Endometrium (tissue), 2 donors: ENCODE results near the gene HOXD13.

ENCODE experiments used
- FAIRE-seq: peaks from 2 replicates; lab custom pipeline; 2012; peaks lifted over from hg19 to GRCh38; lab: Jason Lieb, UNC
- donor health status: control.
- donor health status: control.

HOXD13 gene

DNA sequence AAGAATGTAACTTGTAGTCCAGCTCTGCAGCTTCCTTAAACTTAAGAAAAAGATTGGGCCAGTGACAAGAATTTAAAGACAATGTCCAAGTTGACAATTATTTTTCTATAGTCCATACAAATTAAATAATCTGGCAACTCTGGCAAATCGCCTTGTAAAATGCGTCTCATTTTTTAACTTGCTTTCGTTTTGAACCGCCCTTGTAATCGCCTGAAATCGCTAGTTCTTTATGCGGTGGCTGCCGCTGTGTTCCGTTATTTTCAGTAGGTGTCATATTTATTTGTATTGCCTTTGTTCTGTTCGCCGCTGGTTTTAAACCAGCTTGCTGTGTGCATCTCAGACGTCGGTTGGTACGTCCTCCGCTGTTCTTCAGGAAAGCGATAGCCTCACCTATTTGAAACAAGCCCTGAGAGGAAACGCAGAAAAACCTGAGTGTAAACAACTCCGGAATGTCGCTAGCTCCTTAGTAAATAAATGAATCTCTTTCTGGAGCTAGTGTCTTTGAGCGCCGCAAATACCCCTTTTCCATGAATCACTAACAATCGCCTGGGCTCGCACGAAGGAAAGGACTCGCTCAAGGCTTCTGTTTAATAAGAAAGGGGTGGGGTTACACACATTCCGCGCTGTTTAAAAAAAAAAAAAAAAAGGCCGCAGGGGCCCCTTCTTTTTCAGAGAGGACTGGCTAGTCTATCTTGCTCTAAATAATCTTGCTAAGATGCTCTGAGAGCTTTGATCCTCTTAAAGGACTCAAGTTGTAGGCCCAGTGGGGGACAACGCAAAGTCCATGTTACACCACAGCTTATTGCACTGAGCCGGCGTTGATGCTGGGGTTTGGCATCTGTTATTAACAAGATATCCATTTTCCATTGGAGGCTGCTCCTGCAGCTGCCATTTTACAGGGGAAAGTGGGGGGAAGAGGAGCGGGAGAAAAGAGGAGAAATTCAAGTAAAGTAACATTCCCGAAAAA, 40.0 kb downstream of the HOXD13 start:
- no peak for FAIRE-seq

DNA sequence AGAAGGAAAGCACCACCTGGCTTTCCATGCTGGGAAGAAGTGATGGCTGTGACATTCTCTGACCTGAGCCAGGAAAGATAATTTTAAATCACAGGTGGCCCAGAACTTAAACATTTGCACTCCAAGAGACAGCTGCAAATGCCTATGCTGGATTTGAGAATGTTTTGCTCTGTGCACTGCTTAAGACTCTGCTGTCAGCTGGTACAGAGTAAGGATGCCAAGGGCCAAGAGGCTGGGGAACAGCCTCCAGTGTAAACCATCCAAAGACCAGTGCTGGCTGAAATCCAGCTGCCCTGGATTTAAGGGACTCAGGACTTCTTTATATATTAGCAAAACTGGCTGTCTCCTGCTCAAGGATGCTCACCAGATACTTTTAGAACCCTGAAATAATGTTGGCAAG, 40.9 kb downstream of the HOXD13 start:
- no peak for FAIRE-seq

DNA sequence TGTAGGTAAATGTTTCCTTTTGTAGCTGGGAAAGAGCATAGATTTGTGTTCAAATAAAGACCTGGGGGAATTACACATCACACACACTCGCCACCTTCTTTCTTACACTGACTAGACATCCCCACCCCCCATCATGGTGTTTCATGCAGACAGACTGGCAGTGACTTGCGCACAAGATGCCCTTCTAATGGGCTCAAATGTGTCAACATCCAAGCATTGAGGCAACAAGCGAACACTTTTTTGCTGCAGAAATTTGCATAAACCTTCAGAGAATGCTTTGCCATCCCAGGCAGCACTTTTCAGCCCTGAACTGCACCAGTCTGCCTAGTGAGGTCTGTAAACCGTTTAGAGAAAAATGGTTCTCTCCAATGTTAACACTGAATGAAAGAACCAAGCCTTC, 41.5 kb downstream of the HOXD13 start:
- FAIRE-seq = no peak

DNA sequence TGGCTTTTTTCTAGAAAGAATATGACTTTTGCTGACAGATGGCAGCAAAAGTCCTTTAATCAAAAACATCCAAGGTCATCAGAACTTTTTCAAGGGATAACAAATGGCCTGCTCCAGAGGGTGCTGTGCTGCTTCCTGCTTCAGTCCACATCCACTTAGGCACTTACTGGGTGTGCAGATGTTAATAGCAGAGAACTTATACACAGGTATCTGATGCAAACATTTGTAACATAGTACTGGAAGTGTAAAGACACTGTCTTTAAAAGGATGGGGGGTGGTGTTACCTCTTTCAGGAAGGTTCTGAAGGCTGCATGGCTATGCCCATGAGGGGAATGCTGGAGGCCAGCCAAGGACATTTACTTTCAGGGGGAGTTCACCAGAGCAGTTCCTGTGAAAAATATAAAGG, 42.5 kb downstream of the HOXD13 start:
- FAIRE-seq = no peak

DNA sequence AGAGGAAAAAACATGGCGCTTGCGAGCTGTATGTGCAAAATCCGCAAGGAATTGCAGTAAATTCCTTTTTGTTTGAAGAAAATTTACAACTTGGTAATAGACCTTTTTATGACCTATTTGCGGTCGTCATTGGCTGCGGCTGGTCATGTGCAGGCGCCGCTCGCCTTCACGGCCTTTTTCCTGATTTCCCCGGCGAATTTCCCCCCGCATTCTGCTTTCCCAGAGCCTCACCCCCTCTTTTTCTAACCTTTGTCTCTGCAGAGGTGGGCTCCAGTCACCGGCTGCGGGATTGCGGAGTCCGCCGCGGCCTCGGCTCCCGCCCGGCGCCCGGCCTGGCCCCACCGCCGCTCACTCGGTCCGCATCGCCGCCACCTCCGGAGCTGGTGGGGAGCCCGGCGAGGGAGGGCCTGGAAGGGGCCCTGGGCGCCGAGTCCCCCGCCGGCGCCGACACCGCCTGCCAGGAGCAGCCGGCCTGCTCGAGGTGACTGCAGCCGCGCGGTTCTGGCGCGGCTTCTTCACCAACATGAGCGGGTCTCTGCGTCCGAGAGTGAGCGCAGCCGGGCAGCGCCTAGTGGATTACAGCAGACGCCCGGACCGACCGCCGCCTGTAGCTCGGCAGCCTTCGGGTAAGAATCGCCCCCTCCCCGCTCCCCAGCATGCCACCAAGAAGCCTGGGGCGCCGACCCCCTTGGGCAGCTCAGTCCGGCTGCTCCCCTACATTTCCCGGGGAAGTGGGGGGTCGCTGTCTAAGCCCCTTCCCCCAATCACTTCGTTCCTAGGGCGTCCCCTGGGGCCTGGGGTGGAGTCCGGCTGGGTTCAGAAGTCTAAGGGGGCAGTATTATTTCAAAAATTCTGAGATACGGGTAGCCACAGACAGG, 44.1 kb downstream of the HOXD13 start:
- FAIRE-seq = no peak

DNA sequence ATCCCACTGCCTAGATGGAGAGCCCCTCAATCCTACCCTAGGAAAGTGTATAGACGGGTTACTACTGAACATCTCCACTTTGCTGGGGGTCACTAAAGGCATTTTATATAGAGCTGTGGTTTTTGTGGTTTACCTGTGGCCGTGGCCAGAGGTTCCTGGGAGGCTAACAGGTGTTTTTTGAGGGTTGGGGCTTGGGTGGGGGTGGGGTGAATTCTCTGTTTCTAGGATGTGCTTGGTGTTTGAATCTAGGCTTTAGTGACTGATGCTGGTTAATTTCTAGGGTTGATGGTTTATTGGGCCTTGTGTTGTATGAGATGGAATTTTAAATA, 44.7 kb downstream of the HOXD13 start:
- no peak for FAIRE-seq

DNA sequence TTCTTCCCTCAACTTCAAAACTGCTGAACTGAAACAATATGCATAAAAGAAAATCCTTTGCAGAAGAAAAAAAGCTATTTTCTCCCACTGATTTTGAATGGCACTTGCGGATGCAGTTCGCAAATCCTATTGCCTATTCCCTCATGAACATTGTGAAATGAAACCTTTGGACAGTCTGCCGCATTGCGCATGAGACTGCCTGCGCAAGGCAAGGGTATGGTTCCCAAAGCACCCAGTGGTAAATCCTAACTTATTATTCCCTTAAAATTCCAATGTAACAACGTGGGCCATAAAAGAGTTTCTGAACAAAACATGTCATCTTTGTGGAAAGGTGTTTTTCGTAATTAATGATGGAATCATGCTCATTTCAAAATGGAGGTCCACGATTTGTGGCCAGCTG, 45.4 kb downstream of the HOXD13 start:
- FAIRE-seq = no peak

DNA sequence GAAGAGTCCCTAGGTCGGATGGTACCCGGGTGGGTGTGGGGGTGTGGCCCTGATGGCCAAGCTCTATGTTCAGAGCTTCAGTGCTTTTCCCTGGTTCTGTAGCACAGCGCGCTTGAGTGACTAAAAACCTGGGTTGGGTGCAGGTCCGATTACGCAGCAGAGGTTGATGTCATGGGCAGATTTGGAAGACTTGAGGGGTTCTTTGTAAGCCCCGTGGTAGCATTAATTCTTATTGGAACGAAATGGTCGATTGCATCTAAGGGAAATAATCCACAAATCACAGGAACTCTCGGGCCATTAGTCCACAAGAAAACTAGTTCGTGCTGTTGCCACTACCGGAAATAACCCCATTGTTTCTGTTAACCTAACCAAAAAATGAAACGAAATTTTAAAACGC, 46.0 kb downstream of the HOXD13 start:
- no peak for FAIRE-seq

DNA sequence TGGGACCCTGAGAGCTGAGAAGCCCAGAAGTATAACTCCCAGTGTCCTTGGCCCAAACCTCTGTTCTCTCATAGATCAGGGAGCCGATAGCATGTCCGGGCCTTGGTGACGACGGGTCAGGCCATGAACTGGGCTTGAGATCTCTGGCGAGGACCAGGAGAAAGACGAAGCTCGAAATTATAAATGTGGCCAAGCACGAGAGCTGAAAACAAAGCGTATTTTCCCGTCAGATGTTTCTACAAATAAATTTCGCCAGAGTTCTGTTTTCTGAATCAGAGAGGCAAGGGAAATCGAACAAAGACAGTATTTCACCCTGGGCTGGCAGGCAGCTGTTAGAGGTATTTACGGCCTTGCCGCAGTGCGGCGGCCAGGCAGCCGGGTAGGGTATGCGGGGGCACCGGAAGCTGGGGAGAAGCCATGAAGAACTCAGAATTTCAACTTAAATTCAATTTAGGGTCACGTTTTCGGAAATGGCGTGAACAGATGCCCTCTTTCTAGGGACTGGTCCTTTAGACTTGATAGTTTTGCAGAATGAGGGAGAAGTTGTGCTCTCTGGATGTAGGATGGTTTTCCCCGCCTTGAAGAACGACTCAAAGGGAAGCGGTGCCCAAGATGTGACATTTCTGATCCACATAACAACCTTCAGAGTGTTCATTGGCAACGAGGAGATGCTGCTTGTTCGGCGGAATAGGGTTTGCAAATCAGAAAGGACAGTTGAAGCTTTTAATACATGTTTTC, 46.6 kb downstream of the HOXD13 start:
- FAIRE-seq = no peak

DNA sequence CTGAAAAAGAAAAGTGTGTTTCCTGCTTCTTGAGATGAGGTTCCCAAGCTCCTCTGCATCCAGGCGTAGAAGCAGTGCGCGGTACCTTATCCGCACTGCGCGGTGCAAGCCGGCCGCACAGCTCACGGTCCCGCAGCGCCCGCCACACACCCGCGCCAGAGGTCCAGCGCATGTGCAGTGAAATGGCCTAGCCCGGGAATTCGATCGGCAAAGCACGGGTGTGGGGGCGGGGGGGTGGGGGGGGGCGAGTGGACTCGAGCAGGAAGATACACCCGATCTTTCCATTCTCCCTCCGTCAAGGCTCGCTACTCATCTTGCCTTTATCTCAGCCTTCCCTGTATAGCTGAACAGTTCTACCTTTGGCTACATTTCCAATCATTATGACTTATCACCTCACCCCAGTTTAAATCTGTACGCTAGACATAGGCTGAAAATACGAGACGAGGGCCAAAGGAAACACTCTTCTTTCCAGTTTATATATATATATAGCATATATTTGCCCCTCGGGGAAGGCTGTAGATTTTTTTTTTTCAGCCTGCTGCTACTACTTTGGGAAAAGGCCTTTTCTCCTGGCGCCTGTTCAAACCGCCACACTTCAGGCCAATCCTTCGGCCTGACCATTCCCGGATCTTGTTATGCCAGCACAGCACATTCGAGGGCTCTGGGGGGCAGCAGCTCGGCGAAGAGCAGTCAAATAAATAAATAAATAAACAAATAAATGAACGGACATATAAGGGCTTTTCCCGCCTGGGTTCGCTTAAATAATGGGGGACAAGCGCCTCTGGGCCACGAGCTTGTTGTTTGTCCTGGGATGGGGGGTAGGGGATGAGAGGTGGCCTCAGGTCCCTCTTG, 47.4 kb downstream of the HOXD13 start:
- FAIRE-seq = no peak

DNA sequence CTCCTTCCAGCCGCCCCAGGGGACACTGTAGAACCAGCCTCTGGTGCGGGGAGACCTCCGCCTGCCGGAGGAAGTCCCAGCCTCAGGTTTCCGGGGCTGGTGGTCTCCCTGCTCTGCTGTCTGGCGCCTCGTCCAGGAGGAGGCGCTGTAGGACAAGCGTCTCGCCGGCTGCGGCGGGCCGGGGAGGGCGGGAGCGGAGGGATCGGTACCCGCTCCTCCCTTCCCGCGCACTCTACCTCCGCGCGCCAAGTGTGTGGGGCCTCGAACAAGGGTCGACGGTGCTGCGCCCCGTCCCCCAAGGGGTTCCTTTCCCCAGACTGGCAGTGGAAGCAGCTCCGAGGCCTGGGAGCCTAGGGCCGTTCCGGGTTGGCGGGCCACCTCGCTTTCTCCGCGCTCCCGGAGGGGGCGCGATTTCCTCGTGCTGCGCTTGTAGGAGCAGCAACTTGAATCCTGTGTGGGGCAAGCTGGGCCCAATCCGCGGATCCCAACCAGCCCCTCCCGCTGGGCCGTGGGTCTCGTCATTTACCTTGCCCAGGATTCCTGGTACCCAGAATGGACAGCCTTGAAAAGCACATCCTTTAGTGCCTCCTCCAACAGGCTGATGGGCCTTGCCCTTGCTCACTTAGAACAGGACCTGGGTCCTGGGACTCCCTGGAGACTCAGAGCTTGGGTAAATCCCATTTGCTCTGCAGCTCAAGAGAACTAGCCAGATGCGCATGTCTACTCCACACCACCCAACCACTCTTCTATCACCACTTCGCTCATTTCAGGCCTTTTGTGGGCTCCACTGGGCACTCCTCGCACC, 48.2 kb downstream of the HOXD13 start:
- no peak for FAIRE-seq

DNA sequence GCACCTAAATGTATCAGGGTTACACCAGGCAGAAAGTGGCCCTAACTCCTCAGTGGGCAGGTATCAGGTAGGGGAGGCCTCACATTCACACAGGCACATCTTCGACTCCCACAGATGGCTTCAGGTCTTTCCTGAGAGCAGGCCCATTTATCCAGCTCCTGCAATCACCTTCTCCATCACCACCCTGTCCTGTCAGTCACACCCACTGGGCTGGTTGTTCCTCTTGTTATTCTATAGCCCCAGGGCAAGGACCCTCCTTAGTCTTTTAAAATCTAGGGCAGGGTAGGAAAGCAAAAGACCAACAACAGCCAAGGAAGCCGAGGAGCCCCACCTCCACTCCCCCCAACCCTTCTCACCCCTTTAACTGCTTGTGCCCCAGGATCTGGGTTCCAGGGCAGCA, 49.8 kb downstream of the HOXD13 start:
- no peak for FAIRE-seq
